Measurements from ENCODE around the gene DCST1. TPM values are rescaled to one million over a fixed set of nuclear protein-coding genes. Genes with fewer than 3 reads are reported as not detected.

The DCST1 gene
- total and polyA plus RNA-seq, 2 of the 8 experiments (the other 6 are each of a cell fraction or from before 2014, with no cell fraction given), result not detected

DNA sequence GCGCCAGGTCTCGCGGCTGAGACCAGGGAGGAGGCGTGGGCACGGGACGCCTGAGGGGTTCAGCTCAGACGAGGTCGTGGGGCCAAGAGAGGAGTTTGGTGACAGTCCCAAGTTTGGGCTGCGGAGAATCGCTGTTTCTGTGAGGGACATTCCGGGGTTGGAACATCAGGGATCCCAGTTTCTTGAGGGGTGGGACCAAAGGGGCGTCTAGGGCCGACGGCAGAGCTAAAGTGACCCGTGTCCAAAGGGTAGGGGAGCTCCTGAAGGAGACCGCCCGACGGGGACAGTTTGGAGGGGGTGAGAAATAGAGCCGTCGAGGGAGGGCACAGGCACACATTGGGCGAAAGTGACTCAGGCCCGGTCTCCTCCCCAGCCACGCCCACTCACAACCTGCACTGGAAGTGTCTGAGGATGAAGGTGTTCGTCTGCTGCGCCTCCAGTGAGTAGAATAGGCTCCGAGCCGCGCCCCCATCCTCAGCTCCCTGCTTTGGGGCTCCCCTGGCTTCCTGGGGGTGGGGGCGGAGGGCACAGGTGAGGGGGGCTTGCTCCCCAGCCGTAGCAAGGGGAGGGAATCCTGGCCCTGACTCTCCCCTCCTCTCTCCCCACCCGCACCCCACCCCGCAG, 52.0 kb downstream of the DCST1 start:
- Histone ChIP-seq H3K9ac (replicated peaks in 1 of 4; ENCODE audit: extremely low read depth in 1 of 4, low read depth in 3 of 4, low read length in 3 of 4) (peak overlapping the region in 1 of 4 experiments; percentile 45; a peak in 2 of 7 replicates), H3K23me2 (ENCODE audit: low read depth, low read length) (peaks cover 9% of the 10 kb centered on the region; the same call in 1 of the 2 replicates), H3K4me1 (replicated peaks in 1 of 4; ENCODE audit: control insufficient read depth in 3 of 4, insufficient read depth in 4 of 4, low read length in 3 of 4) (peaks cover 0 to 45% (median 23%) of the 10 kb centered on the region in 4 experiments; a peak in 6 of 7 replicates), H4K20me1 (replicated peaks in 1 of 2; ENCODE audit: control insufficient read depth in 1 of 2, insufficient read depth in 2 of 2, low read length in 2 of 2) (peaks cover 0 to 12% of the 10 kb centered on the region in 2 experiments), H3K9me3 (ENCODE audit: insufficient read depth in 2 of 2, low read depth in 1 of 2, low read length in 1 of 2) (no peaks in the 10 kb centered on the region), H2BK120ac (replicated peaks; ENCODE audit: low read depth, low read length) (no peak overlapping the region), H3K4ac (replicated peaks; ENCODE audit: insufficient read length, low read depth, low read length) (no peak overlapping the region), H3K18ac (ENCODE audit: extremely low read depth, low read length) (peak overlapping the region; percentile 6), H2BK20ac (ENCODE audit: low read length) (no peak overlapping the region), H2BK12ac (ENCODE audit: low read depth, low read length) (peak overlapping the region; percentile 33; the same call in 1 of the 2 replicates), H3K56ac (replicated peaks; ENCODE audit: insufficient read length, low read depth, low read length) (no peak overlapping the region), H3K23ac (ENCODE audit: insufficient read length) (no peak overlapping the region), H3K79me1 (ENCODE audit: low read depth, low read length) (no peaks in the 10 kb centered on the region), H2AK5ac (ENCODE audit: low read depth, low read length) (no peak overlapping the region), H2BK5ac (ENCODE audit: low read depth, low read length) (peak overlapping the region; percentile 84), H2BK15ac (ENCODE audit: low read length) (no peak overlapping the region), H3K4me2 (ENCODE audit: insufficient read depth in 1 of 2, low read depth in 2 of 2, low read length in 2 of 2) (peak overlapping the region; percentile 95 to 96), H3K27ac (ENCODE audit: low read depth, low read length) (no peak overlapping the region), H3K14ac (ENCODE audit: insufficient read length) (no peak overlapping the region), H4K91ac (replicated peaks; ENCODE audit: insufficient read length, low read length) (no peak overlapping the region), H2AFZ (ENCODE audit: low read length) (peak overlapping the region; percentile 46; the same call in 1 of the 2 replicates), H3K36me3 (ENCODE audit: control insufficient read depth in 2 of 4, insufficient read depth in 4 of 4, low read length in 3 of 4) (no peaks in the 10 kb centered on the region), H4K5ac (ENCODE audit: insufficient read length, low read depth, low read length) (no peak overlapping the region), H3K79me2 (ENCODE audit: control insufficient read depth in 1 of 2, insufficient read depth in 2 of 2, low read length in 2 of 2) (no peaks in the 10 kb centered on the region), H4K8ac (ENCODE audit: extremely low read depth, insufficient read depth, low read length) (no peak overlapping the region; the same call in 1 of the 2 replicates), H3K4me3 (ENCODE audit: extremely low read depth in 1 of 4, insufficient read depth in 2 of 4, low read depth in 3 of 4, low read length in 4 of 4) (peak overlapping the region; percentile 59 to 81 (median 77)), H3K27me3 (replicated peaks in 1 of 4; ENCODE audit: control insufficient read depth in 3 of 4, extremely low read depth in 1 of 4, insufficient read depth in 3 of 4, low read length in 3 of 4) (peaks cover 34 to 40% (median 36%) of the 10 kb centered on the region in 4 experiments)
- POLR2A ChIA-PET (ENCODE audit: partially characterized antibody), result interaction anchor here (0.8 to 2.3 kb wide), 9 partner anchors 14 to 120 kb away, joined by 3 to 13 read pairs (median 4); partner anchors contain the start of genes EFNA4 and SLC50A1
- DNase-seq (ENCODE audit: low read depth in 1 of 2, low spot score in 2 of 2) (peak in 1 of 2 experiments; percentile 77), FAIRE-seq (no peak)
- WGBS, 2 experiments (ENCODE audit: extremely low coverage in 1 of 2, insufficient coverage in 1 of 2, insufficient read length in 1 of 2, insufficient replicate concordance in 2 of 2, low coverage in 1 of 2, low lambda C conversion rate in 2 of 2, missing lambda C conversion rate in 1 of 2), result 5% methylated on average over 23 of the region's 32 CpGs; no CpG with 5 or more reads in 1 of the 2 experiments
- CTCF ChIA-PET (ENCODE audit: partially characterized antibody), result interaction anchor here (0.6 to 5.5 kb wide), 56 partner anchors 10 to 545 kb away, joined by 3 to 169 read pairs (median 4); partner anchors contain the start of genes ADAM15, EFNA1, EFNA4 and KRTCAP2
- TF ChIP-seq ZNF274 (IDR thresholded peaks at IDR 0.05; ENCODE audit: borderline replicate concordance, extremely low read depth, low read length) (no peak), KDM4A (IDR thresholded peaks at IDR 0.05; ENCODE audit: low read depth, low read length, severe bottlenecking) (peak; percentile 22), CBX8 (IDR thresholded peaks at IDR 0.05; ENCODE audit: borderline replicate concordance, low read depth, low read length) (no peak), JUND (IDR thresholded peaks at IDR 0.05; ENCODE audit: low read length) (no peak)
